HepG2 (cell line): ENCODE data around the gene OR7D2. TPM values are rescaled to one million over a fixed set of nuclear protein-coding genes. Genes with fewer than 3 reads are reported as not detected.

Source experiments
- ATF4 ChIP-seq, 2 experiments: fragments of 450-650 bp in 1 of 2; sonication (generic) in 1 of 2; formaldehyde crosslinking; IDR thresholded peaks; 2 replicates each; pipeline versions ENCODE4 v1.5.0 to v1.8.0; 2020 to 2022; ENCODE audit warnings: mild to moderate bottlenecking in 1 of 2, missing genetic modification reagents in 1 of 2
- DR1 ChIP-seq: sonication (generic); formaldehyde crosslinking; IDR thresholded peaks from 2 replicates; pipeline ENCODE4 v1.8.0; 2021; ENCODE audit warnings: mild to moderate bottlenecking, missing genetic modification reagents, inconsistent platforms
- ETV6 ChIP-seq: sonication (generic); formaldehyde crosslinking; conservative IDR thresholded peaks from 2 replicates; pipeline ENCODE4 v1.4.0; 2020; ENCODE audit warnings: missing genetic modification reagents
- GTF3A ChIP-seq: sonication (generic); formaldehyde crosslinking; conservative IDR thresholded peaks from 2 replicates; pipeline ENCODE4 v1.4.0; 2020; ENCODE audit warnings: mild to moderate bottlenecking, missing genetic modification reagents
- MIER3 ChIP-seq: IDR thresholded peaks from 2 replicates; pipeline ENCODE4 v1.6.1; 2016; ENCODE audit warnings: missing compliant biosample characterization, borderline replicate concordance
- MIXL1 ChIP-seq: IDR thresholded peaks from 2 replicates; pipeline ENCODE4 v1.6.1; 2016
- NR3C1 ChIP-seq: sonication (generic); formaldehyde crosslinking; IDR thresholded peaks from 2 replicates; pipeline ENCODE4 v1.4.0; 2020; ENCODE audit warnings: missing genetic modification reagents
- SMARCC2 ChIP-seq: fragments of 450-650 bp; IDR thresholded peaks from 2 replicates; pipeline ENCODE4 v1.6.1; 2017; ENCODE audit warnings: antibody characterized with exemption, mild to moderate bottlenecking
- SPEN ChIP-seq: sonication (generic); formaldehyde crosslinking; IDR thresholded peaks from 2 replicates; pipeline ENCODE4 v1.5.1; 2020; ENCODE audit warnings: low read depth, mild to moderate bottlenecking, missing genetic modification reagents
- TARDBP ChIP-seq: sonication (generic); formaldehyde crosslinking; IDR thresholded peaks from 2 replicates; pipeline ENCODE4 v1.8.0; 2022; ENCODE audit warnings: mild to moderate bottlenecking, missing genetic modification reagents
- ZBED4 ChIP-seq: sonication (generic); formaldehyde crosslinking; IDR thresholded peaks from 2 replicates; pipeline ENCODE4 v1.4.0; 2020; ENCODE audit warnings: missing genetic modification reagents, borderline replicate concordance
- ZBTB25 ChIP-seq: IDR thresholded peaks from 2 replicates; pipeline ENCODE4 v1.6.1; 2018; ENCODE audit warnings: missing genetic modification reagents
- ZBTB38 ChIP-seq: sonication (generic); formaldehyde crosslinking; IDR thresholded peaks from 2 replicates; pipeline ENCODE4 v1.5.1; 2020; ENCODE audit warnings: mild to moderate bottlenecking, missing genetic modification reagents
- ZBTB44 ChIP-seq: sonication (generic); formaldehyde crosslinking; IDR thresholded peaks from 2 replicates; pipeline ENCODE4 v1.4.0; 2020; ENCODE audit warnings: missing genetic modification reagents
- ZBTB8A ChIP-seq: sonication (generic); formaldehyde crosslinking; IDR thresholded peaks from 2 replicates; pipeline ENCODE4 v1.4.0; 2020; ENCODE audit warnings: mild to moderate bottlenecking, low read depth, missing genetic modification reagents, borderline replicate concordance
- ZC3H4 ChIP-seq: sonication (generic); formaldehyde crosslinking; IDR thresholded peaks from 2 replicates; pipeline ENCODE4 v1.4.0; 2020; ENCODE audit warnings: missing genetic modification reagents, borderline replicate concordance
- ZKSCAN1 ChIP-seq: fragments of 150-350 bp; IDR thresholded peaks from 2 replicates; pipeline ENCODE4 v1.6.1; 2014; ENCODE audit warnings: low read length
- ZMAT3 ChIP-seq: sonication (generic); formaldehyde crosslinking; conservative IDR thresholded peaks from 2 replicates; pipeline ENCODE4 v1.7.0; 2021; ENCODE audit warnings: missing genetic modification reagents
- ZNF274 ChIP-seq: sonication (generic); formaldehyde crosslinking; IDR thresholded peaks from 2 replicates; pipeline ENCODE4 v1.5.1; 2020; ENCODE audit warnings: mild to moderate bottlenecking, missing genetic modification reagents
- ZNF30 ChIP-seq: sonication (generic); formaldehyde crosslinking; IDR thresholded peaks from 2 replicates; pipeline ENCODE4 v1.5.0; 2020; ENCODE audit warnings: mild to moderate bottlenecking, missing genetic modification reagents
- ZNF329 ChIP-seq: sonication (generic); formaldehyde crosslinking; IDR thresholded peaks from 2 replicates; pipeline ENCODE4 v1.9.0; 2021; ENCODE audit warnings: low read depth, mild to moderate bottlenecking, missing genetic modification reagents
- ZNF446 ChIP-seq: sonication (generic); formaldehyde crosslinking; IDR thresholded peaks from 2 replicates; pipeline ENCODE4 v1.5.0; 2020; ENCODE audit warnings: mild to moderate bottlenecking, missing genetic modification reagents
- ZNF761 ChIP-seq: sonication (generic); formaldehyde crosslinking; conservative IDR thresholded peaks from 2 replicates; pipeline ENCODE4 v1.4.0; 2020; ENCODE audit warnings: mild to moderate bottlenecking, missing genetic modification reagents
- ZNF776 ChIP-seq: sonication (generic); formaldehyde crosslinking; IDR thresholded peaks from 2 replicates; pipeline ENCODE4 v1.4.0; 2020; ENCODE audit warnings: mild to moderate bottlenecking, missing genetic modification reagents
- polyA plus RNA-seq, 8 experiments: library from polyadenylated mRNA; depleted of rRNA in 3 of 8; stranded (reverse) in 7 of 8; unstranded in 1 of 8; fragments of >200 nt; fragmentation: Illumina TruSeq in 4 of 8; extraction: Trizol in 4 of 8; gene quantifications; 2 replicates each; pipeline versions ENCODE4 v1.2.1 to v1.2.3, GENCODE V29; 2011 to 2016; ENCODE audit warnings: low read depth in 4 of 8, missing spikeins in 1 of 8, mixed read lengths in 1 of 8; ENCODE audit not compliant: insufficient read depth in 1 of 8
- total RNA-seq, 5 experiments: library from RNA; depleted of rRNA; stranded (reverse); fragments of >200 nt; fragmentation: Illumina TruSeq; extraction: Trizol; gene quantifications; 2 replicates each; pipeline ENCODE4 v1.2.3, GENCODE V29; 2016; ENCODE audit warnings: low read depth in 1 of 5

Gene OR7D2
- total and polyA plus RNA-seq, 2 of the 13 experiments (the other 11 are each of a cell fraction or from before 2014, with no cell fraction given), result 0.07 TPM; not detected in 1

- TF ChIP-seq ZBED4 (CRISPR knock-in tag) (no peak), ZNF761 (CRISPR knock-in tag) (no peak), ZNF776 (0 out of 2 replicates have a peak, but pooled peaks have one; percentile 53), ZNF329 (no peak), TARDBP (CRISPR knock-in tag) (0 out of 2 replicates have a peak, but pooled peaks have one; percentile 21), ZKSCAN1 (no peak), NR3C1 (CRISPR knock-in tag) (no peak), ZBTB44 (no peak), GTF3A (CRISPR knock-in tag) (no peak), DR1 (CRISPR knock-in tag) (peak; percentile 88), ZC3H4 (CRISPR knock-in tag) (no peak), ZNF30 (CRISPR knock-in tag) (no peak), MIXL1 (CRISPR knock-in tag) (0 out of 2 replicates have a peak, but pooled peaks have one; percentile 48), SPEN (CRISPR knock-in tag) (peak; percentile 49; the same call in 1 of the 2 replicates), ZNF274 (CRISPR knock-in tag) (peak; percentile 67; the same call in 1 of the 2 replicates), ZNF446 (CRISPR knock-in tag) (0 out of 2 replicates have a peak, but pooled peaks have one; percentile 62), SMARCC2 (no peak), ZBTB38 (no peak), ZBTB8A (CRISPR knock-in tag) (no peak), MIER3 (CRISPR knock-in tag) (no peak; the same call in 1 of the 2 replicates), ZBTB25 (CRISPR knock-in tag) (peak; percentile 50; the same call in 1 of the 2 replicates), ATF4 (CRISPR knock-in tag; IDR thresholded peaks at IDR 0.05) (no peak), ETV6 (CRISPR knock-in tag) (0 out of 2 replicates have a peak, but pooled peaks have one; percentile 17), ZMAT3 (no peak; the same call in 1 of the 2 replicates)
Observed at GRCh38 chr19:9140159-9140874, 38.5 kb upstream of the OR7D2 start, which contains the start of gene ZNF317 (continued).
